HG03139 (cell line): Measurements from ENCODE around the gene MCRS1.
"Not testable (repeated sequence)": the region's sequence is repeated elsewhere in the genome, so short reads cannot be mapped to it uniquely, and the experiment has no call there.

Experiments used
- ATAC-seq: cut with Tn5 transposase; IDR thresholded peaks from one replicate; pipeline ENCODE4 v1.9.1; 2021; ENCODE audit not compliant: unreplicated experiment

MCRS1 gene, protein sequence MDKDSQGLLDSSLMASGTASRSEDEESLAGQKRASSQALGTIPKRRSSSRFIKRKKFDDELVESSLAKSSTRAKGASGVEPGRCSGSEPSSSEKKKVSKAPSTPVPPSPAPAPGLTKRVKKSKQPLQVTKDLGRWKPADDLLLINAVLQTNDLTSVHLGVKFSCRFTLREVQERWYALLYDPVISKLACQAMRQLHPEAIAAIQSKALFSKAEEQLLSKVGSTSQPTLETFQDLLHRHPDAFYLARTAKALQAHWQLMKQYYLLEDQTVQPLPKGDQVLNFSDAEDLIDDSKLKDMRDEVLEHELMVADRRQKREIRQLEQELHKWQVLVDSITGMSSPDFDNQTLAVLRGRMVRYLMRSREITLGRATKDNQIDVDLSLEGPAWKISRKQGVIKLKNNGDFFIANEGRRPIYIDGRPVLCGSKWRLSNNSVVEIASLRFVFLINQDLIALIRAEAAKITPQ

GRCh38 chr12:49567611-49568441, at the start of gene MCRS1:
MCRS1 (minus strand) TSS chr12:49568142; CDS start chr12:49566731, 1,411 bp downstream.
- ATAC-seq: peak; percentile 75

DNA sequence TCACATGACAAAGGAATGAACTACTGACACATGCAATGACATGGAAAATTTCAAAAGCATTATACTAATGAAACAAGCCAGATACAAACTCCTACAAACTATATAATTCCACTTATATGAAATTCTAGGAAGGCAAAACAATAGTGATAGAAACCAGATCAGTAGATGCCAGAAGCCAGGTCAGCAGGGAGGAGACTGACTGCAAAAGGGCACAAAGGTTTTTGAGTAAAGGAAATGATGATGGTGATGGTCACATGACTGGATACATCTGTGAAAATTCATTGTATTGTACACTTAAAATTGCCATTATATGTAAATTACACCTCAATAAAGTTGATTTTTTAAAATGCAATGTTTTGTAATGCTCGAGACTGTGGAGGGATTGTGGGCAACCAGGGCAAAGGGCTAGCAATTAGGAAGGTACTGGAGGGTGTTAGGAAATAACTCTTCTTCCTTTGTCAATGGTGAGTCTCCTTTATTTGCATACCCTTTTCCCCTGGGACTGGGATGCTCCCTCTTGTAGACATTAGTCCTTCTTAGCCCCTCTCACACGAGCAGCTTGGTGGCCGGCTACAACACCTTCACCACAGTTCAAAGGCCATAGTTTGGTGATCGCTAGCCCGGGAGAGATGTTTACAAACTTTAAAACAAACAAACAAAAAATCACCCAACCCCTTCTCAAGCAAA, 48.7 kb upstream of the MCRS1 start:
- ATAC-seq: no peak

DNA sequence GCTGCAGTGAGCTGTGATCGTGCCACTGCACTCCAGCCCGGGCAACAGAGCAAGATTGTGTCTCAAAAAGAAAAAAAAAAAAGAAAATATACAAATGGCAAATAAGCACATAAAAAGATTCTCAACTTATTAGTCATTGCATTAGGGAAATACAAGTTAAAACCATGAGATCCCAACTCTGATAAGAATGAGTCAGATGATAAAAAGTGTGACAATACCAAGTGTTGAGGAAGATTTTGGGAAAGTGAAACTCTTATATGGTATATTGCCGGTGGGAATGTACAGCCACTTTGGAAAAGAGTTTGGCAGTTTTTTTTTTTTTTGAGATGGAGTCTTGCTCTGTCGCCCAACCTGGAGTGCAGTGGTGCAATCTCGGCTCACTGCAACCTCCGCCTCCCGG, 47.8 kb upstream of the MCRS1 start:
- no peak for ATAC-seq

GRCh38 chr12:49612210-49612609, 44.3 kb upstream of the MCRS1 start:
- ATAC-seq: no peak

GRCh38 chr12:49610785-49611184, 42.8 kb upstream of the MCRS1 start:
- not testable (repeated sequence) for ATAC-seq

GRCh38 chr12:49609875-49610154, 41.9 kb upstream of the MCRS1 start:
- ATAC-seq: no peak

- no peak for ATAC-seq
Observed at GRCh38 chr12:49609059-49609874, 41.3 kb upstream of the MCRS1 start.

DNA sequence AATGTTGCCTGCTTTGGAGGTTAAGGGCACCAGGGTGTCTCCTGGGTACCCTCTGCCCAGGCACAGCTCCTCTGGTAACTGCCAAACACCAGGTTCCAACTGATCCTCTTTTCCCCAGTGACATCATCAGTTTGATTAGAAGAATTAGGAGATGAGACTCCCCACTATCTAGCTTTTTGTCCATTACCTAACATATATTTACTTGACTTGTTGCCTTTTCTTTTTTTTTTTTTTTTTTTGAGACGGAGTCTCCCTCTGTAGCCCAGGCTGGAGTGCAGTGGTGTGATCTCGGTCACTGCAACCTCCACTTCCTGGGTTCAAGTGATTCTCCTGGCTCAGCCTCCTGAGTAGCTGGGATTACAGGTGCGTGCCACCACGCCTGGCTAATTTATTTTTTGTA, 37.6 kb upstream of the MCRS1 start, which contains the start of gene FAM186B:
FAM186B (minus strand) TSS at position 101 of the 400 bp plus-strand sequence. CDS start 162 bp downstream, outside the sequence.
- not testable (repeated sequence) for ATAC-seq

DNA sequence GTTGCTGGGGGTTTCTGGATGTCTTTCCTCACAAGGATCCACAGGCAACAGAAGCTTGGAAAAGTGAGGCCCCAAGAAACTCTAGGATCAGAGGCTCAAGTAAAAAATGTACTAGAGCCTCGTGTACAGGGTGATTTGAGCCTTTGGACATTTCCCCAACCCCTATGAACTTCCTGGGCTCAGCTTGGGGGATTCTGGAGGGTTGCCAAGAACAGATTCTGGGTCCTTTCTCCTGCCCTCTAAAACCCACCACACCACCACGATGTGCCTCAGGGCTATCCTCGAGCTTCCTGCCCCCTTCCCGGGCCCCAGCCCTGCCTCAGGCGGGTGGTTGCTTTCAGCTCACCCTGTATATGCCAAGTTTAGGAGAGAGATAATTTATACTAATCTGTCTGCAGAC, 36.9 kb upstream of the MCRS1 start:
- no peak for ATAC-seq

- no peak for ATAC-seq
Observed at GRCh38 chr12:49603721-49604120, 35.8 kb upstream of the MCRS1 start.

DNA sequence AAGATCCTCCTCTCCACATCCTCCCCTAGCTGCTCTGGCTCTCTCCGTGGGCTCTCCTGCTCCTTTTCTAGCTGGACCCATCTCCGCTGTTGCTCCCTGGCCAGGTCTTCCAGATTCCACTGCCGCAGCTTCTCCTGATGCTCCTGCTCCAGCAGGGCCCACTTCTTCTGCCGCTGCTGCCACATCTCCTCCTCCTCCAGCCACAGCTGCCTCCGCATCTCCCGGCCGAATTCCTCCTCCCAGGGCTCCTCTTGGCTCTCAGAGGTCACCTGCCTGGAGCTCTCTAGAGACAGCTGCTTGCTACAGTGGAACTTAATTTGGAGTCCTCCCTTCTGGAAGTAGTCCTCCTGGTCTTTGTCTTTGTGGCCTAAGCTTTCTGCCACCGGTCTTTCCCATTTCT, 32.0 kb upstream of the MCRS1 start:
- no peak for ATAC-seq

DNA sequence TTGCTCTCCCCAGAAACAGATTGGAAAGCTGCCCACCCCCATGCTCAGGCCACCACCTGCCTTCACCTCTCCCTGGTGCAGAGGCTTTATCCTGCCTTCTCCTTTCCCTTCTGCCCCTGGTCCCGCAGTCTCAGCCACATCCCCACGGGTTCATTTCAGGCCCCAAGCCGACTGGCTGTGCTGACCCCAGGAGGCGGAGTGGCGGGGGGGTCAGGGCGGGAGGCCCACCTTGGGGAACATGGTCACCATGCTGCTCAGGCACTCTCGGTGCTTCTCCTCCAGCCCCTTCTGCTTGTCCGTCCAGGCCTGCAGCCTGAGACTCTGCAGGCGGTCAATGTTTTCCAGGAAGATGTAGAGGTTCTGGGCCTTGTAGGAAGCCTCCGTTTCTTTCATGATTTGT, 30.6 kb upstream of the MCRS1 start:
- ATAC-seq: no peak

- no peak for ATAC-seq
Observed at GRCh38 chr12:49588721-49589516, 21.0 kb upstream of the MCRS1 start.

DNA sequence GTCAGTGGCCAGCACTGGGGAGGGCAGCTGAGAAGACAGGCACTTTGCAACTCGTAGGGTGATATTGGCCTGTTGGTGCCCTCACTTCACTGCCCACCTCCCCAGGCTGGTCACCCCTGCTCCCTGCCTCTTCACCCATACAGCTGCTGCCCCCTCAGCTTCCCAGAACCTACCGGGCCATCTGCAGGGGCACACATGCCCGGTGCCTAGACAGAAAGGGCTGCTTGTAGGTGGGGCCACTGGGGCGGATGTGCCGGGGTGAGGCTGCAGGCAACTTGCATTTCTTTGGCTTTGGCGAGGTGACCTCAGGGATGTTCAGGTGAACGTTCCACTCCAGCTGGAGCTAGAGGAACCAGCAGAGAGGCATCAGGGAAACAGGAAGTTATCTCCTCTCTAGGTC, 20.3 kb upstream of the MCRS1 start:
- ATAC-seq: no peak

DNA sequence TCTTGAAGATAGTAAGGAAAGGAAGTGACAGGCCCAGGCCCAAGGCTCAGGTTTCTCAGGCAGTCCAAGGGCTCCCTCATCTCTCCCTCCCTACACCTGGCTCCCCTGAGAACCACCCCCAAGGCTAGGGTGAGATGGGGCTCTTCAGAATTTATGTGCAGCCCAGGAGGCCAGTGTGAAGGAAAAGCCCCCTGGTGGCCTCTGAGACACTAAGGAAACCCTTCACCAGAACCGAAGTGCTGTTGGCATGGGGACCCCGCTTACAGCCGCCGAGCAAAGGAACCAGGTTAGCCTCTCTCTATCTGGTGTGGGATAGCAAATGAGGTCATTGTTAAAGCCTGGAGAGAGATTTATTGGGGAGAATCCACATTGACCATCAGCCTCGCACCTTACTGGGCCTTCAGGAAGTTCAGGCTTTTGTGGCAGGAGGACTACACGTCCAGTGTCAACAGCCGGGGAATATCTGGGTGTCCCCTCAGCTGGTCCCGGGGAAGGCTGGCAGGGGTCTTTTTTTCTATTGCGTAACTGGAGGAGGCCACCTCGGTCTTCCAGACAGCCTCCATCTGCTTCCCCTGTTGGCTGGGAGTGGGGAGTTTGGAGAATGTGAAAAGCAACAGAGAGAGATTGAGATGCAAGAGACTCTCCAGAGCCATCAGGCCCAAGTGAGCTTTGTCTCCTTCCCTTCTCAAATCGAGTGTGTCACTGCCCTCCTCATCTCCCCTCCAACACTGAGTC, 19.4 kb upstream of the MCRS1 start:
- ATAC-seq: no peak

DNA sequence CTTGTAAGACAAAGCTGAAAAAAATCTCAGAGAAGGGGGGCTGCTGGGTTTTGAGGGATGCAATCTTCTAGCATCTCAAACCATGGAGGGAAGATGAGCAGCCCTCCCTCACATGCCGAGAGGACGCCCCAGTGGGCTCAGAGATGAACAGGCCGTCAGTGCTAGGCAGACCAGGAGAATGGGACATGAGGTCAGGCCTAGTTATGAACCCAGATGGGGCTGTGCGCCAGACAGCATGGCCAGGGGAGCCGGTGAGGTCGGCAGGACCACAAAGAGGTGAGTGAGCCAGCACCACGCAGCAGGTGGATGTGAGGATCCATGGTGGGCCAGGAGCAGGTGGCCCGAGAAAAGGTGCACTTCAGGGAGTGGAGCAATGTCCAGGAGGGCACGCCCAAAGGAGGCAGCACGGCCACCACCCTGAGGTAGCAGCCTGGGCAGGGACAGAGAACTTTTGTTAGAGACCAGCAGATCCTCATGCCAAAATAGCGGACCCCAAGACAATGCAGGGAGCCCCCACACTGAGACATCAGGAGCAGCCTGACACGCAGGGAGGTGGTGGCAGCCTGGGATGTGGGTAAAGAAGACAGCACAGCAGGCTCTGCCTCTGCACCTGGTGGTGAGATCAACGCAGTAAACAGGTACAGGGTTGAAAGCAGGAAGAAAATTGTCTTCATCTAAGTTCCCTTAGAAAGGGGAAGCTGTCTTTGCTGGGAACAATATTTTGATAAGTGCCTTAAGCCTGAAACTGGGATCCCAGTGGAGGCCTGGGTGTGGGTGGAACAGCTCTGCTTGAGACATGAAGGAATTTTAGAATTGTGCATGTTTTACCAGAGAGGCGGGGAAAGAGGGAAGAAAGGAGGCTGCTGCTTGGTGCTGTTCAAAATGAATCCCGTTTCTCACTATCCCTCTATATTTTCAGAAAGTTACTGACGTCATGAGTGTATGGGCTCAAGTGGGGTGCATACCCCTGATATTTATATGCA, 17.8 kb upstream of the MCRS1 start:
- ATAC-seq: no peak

GRCh38 chr12:49584591-49584990, 16.6 kb upstream of the MCRS1 start:
- ATAC-seq: no peak
